ENCODE measurements around the gene ABCA1.

- TF ChIP-seq CTCF (IDR thresholded peaks at IDR 0.05 in 4 of 5, conservative IDR thresholded peaks at IDR 0.05 in 1 of 5): no peak
- no peak for TF ChIP-seq POLR2A (IDR thresholded peaks at IDR 0.05)
Observed at GRCh38 chr9:104900871-104901270, 27.1 kb downstream of the ABCA1 start.
